Fibroblast of skin of right biceps (primary cell): ENCODE results near the gene FXYD1.

ENCODE experiments used
- DNase-seq: peaks from one replicate; pipeline ENCODE4 v3.0.0-alpha.2; 2013

The FXYD1 gene

DNA sequence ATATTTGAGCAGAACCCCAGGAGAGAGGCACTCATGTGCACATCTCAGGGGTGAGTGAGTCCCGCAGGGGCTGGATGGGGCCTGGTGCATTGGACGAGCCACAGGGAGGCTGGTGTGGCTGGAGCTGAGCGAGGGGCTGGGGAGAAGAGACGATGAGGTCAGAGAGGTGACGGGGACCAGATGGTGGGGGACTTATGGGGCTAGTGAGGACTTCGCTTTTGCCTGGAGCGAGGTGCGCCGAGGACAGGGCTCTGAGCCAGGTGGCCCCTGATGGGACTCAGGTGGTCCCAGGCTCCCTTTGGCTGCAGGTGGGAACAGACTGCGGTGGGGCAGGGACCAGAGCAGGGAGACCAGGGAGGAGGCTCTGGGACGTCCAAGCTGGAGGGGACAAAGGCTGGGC lies 29.9 kb upstream of the FXYD1 start:
- no peak for DNase-seq

- no peak for DNase-seq
Measured at GRCh38 chr19:35109395-35110112, 29.1 kb upstream of the FXYD1 start.

DNA sequence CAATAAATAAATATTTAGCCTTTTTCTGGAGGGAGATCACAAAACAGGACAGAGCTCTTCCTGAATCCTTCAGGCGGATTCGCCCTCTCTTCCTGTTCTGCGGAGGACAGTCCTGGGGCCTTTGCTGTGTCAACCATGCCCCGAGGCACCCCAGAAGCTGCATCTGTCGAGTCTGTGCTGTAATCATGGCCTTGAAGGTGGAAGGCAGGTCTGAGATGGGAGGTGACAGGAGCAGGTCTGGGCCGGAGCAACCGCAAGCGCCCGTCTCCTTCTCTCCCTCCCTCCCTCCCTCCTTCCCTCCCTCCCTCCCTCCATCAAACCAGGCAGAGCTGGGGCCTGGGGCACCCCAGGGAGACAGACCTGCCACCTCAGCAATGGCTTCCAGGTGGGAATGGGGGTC lies 27.6 kb upstream of the FXYD1 start:
- no peak for DNase-seq

DNA sequence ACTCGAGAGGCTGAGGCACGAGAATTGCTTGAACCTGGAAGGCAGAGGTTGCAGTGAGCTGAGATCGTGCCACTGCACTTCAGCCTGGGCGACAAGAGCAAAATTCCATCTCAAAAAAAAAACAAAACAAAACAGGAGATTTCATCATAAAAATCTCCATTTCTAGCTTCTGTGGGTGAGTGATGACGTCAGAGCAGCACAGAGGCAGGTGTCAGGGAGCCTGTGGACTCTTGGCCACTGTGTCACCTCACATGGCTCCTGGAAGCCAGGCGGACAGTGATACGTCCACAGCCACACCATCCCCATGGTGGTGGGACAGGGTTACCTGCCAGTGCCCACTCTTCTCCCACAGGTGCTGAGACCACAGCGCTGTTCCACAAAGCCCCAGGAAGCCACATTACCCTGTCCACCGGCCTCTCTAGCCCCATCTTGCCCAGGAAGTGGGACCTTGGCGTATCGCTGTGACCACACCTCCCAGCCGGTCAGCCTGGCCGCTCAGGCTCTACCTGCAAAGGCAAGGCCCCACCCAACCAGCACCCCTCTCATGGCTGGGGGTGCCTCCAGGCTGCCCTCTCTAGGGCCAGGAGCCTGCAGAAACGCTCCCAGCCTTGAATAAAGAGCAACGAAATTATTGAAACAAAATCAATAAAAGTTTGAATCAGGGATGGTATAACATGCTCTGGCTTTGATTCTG lies 25.5 kb upstream of the FXYD1 start:
- DNase-seq = no peak

DNA sequence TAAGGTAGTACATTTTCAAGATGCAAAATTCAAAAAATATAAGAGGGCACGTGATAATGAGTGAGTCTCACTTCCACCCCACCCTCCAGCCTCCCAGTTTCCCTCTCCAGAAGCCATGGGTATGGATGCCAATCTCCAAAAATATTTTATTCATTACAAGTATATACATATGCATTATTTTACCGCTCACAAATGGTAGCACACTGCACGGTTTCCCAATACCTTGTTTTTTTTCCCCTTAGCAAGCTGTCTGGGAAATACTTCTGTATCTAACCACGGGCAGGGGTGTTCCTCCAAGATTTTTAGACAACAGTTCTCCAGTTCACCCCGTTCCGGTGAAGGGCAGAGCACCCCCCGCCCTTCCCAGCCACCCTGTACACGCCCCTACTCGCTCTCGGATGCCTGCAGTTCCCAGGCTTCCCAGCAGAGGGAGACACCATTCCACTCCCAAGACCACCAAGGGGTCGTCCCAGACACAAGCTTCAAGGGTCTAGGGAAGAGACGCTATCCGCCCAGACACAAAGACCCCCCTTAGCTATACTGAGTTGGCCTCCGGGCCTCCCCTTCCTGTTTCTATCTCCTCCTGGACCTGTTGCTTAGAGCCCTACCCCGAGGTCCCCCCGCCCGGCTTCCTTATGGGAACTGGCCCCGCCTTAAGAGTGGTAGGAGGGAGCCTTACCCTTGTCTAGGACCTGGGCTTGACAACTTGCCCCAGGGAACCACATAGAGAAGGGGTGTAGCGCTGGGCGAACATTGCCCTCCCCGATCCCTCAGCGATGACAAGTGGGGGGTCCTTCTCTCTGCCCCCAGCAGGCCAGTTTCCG lies 24.1 kb upstream of the FXYD1 start:
- DNase-seq = peak; percentile 48

DNA sequence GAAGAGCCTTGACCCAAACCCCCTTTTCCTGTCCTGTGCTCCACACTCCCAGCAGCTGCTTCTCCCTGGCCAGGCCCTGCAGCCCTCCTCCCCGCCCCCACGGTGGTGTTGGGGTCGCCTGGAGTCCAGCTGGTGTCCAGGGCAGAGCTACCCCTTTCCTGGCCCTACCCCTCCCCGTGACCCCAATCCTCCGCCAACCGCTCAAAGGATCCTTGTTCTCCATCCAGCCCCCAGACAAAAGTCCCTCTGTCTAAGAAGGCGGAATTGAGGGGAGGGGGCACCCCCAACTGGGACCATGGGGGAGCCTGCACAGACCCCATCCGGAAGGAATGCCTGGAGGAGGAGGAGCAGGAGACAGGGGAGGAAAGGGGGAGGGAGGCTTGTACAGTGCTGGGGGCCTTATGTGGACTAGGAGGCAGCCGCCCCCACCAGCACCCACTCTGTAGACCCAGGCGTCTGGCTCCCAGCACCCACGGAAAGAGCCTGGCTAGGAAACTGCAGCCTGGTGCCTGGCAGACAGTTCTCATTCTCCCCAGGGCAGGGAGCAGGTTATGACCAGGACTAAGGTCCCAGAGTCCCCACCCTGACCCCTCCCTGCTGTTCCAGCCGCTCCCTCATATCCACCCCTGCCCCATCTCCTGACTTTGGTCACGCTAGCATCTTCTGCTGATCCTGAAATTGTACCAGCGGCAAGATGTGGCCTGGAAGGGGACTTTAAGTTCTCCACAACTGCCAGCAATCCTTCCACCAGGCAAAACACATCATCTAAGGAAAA lies 23.3 kb upstream of the FXYD1 start, which contains the start of gene FXYD3:
Gene FXYD3 (plus strand): TSS at position 647 of the 775 bp plus-strand sequence. CDS start 3,554 bp downstream, outside the sequence.
- DNase-seq = no peak

GRCh38 chr19:35116072-35116801 lies 22.4 kb upstream of the FXYD1 start:
- DNase-seq = no peak

DNA sequence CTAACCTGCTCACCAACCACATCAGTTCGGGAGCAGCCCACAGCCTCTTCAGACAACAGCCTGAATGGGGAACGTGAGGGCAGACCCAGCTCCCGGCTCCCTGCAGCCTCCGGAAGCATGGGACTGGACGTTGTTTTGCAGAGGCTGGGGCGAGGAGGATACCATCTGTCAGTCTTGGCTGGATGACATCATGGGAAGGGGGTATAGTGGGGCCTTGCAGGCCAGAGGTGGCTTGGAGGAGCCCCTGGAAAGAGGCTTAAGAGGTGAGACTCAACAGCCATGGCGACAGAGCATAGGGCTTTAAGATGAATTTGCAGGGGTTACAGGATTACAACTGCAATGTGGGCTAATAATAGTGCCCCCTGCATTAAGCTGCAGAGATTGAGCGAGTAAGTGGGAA lies 21.5 kb upstream of the FXYD1 start:
- DNase-seq = no peak

GRCh38 chr19:35117799-35118198 lies 20.8 kb upstream of the FXYD1 start:
- no peak for DNase-seq

DNA sequence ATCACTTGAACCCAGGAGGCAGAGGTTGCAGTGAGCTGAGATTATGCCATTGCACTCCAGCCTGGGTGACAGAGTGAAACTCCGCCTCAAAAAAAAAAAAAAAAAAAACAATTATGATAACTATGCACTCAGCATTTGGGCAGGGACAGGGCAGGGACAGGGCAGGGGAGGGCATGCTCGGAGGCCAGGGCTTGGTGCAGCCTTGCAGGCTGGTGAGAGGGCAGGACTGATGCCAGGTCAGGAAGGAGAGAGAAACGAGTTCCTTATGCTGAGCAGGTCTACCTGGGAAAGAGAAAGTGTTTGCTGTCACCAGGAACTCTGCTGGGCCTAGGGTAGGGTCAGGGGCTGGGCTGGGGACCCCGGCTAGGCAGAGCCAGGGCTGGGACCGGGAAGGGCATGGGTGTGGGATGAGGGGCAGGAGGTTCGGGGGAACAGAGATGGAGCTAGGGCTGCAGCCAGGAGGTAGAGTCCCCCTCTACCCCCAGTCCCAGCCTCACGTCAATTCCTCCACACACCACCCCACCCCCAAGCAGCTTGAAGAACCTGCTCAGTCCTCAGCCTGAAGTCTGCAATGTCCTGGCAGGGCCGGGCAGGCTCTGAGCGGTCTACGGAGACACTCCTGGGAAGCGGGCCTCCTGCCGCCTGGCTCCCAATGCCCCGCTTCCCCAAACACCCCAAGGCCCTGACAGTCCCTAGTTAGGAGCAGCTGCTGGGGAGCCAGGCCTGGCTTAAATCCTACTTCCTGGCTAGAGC lies 20.2 kb upstream of the FXYD1 start:
- no peak for DNase-seq

DNA sequence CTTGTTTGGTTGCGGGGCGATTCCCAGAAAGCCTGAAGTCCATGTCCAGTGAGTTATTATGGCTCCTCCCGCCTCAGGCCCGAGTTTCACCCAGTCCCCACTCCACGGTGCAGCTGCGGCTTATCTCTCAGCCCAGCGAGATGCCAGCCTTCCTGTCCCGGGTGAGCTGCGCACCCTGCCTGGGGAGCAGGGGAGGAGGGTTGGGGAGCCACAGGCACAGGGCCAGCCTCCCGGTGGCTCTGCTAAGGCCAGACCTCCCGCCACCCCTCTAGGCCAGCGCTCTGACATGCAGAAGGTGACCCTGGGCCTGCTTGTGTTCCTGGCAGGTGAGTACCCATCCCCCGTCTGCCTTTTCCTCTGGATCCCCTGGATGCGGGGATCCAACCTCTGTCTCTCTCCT lies 19.5 kb upstream of the FXYD1 start:
- no peak for DNase-seq

- DNase-seq = no peak
Measured at GRCh38 chr19:35119578-35120155, 19.0 kb upstream of the FXYD1 start.

GRCh38 chr19:35120492-35120891 lies 18.1 kb upstream of the FXYD1 start:
- DNase-seq = peak; percentile 77

DNA sequence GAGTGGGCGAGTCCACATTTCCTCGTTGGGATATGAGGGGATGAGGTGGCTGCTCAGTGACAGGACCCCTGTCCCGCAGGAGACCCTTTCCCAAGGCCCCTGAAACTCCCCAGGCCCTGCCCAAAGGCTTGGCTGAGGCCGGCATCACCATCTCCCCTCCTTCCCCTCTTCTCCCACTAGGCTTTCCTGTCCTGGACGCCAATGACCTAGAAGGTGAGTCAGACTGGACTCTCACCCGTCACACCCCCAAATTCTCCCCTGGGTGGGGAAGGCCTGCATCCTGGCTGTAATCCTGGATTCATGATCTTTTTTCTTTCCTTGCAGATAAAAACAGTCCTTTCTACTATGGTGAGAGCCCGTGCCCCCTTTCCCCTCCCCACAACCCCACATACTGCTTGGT lies 17.7 kb upstream of the FXYD1 start:
- DNase-seq = peak; percentile 19

GRCh38 chr19:35122687-35123551 lies 15.7 kb upstream of the FXYD1 start:
- no peak for DNase-seq

DNA sequence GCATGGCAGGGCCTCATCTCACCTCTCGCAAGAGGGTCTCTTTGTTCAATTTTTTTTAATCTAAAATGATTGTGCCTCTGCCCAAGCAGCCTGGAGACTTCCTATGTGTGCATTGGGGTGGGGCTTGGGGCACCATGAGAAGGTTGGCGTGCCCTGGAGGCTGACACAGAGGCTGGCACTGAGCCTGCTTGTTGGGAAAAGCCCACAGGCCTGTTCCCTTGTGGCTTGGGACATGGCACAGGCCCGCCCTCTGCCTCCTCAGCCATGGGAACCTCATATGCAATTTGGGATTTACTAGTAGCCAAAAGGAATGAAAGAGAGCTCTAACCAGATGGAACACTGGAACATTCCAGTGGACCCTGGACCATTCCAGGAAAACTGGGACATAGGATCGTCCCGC lies 15.1 kb upstream of the FXYD1 start:
- DNase-seq = no peak

DNA sequence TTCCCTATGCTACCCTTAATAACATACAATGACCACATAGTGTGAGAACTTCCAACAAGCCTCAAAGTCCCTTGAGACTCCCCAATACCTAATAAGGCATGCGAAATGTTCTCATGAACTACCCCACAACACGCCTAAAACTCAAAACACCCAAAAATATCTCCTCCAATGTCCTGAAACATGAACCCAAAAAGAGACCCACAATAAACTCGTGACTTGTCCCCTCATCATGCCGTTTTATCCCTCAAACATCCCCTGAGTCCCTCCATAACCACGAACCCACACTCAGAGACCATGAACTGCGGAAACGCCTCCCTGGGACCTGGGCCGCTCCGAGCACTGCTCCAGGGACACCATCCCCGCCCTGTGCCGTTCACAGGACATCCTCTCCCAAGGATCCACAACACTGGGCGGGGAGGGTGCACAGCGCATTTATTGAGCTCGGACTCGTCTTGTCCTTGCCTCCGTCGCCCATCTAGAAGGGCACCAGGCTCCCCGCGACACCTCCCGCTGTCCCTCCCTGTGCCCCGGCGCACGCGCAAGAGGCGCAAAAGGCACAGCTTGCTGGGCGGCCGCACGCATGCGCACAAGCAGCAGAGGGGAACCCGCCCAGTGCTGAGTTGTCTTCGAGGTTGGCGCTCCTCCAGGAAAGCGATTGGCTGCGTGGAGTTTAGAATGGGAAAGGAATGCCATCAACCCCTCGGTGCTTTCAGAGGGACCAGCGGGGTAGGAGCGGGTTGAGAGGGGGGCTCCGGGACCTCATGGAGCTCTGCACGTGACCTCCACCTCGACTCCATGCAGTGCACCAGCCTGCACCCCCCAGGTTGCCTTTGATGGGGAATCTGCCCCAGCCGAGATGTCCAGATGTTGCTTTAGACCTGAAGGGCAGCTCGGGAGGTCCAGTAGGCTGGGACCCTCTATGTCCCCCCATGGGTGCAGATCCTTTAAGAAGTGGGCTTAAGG lies 14.2 kb upstream of the FXYD1 start:
- peak; percentile 95 for DNase-seq

- DNase-seq = no peak
Measured at GRCh38 chr19:35125270-35125717, 13.3 kb upstream of the FXYD1 start.
